IPS-NIHi7 (cell line): ENCODE data around the gene NR0B1.

Experiments used
- DNase-seq: peaks from one replicate; pipeline ENCODE4 v3.0.0; 2012; ENCODE audit warnings: mixed read lengths; ENCODE audit errors: extremely low spot score

NR0B1 gene

GRCh38 chrX:30309139-30309571, at the start of gene NR0B1:
TSS of gene NR0B1 (minus strand) at chrX:30309390. CDS start at chrX:30309363, 27 bp downstream.
- DNase-seq, result peak; percentile 26

GRCh38 chrX:30349946-30350345, 40.8 kb upstream of the NR0B1 start:
- DNase-seq, result no peak

- peak; percentile 56 for DNase-seq
Measured at GRCh38 chrX:30343206-30343605, 34.0 kb upstream of the NR0B1 start.

GRCh38 chrX:30340753-30341152, 31.6 kb upstream of the NR0B1 start:
- no peak for DNase-seq

- DNase-seq, result no peak
Measured at GRCh38 chrX:30327762-30328161, 18.6 kb upstream of the NR0B1 start.

- no peak for DNase-seq
Measured at GRCh38 chrX:30317308-30317707, 8.1 kb upstream of the NR0B1 start.

- no peak for DNase-seq
Measured at GRCh38 chrX:30313322-30313721, 4.1 kb upstream of the NR0B1 start.

- no peak for DNase-seq
Measured at GRCh38 chrX:30312858-30313257, 3.7 kb upstream of the NR0B1 start.

GRCh38 chrX:30310429-30311206, 1.4 kb upstream of the NR0B1 start:
- no peak for DNase-seq

GRCh38 chrX:30308263-30309138, 689 bp downstream of the NR0B1 start:
- peak; percentile 35 for DNase-seq

GRCh38 chrX:30307466-30307865, 1.7 kb downstream of the NR0B1 start:
- no peak for DNase-seq

- no peak for DNase-seq
Measured at GRCh38 chrX:30304866-30305265, 4.3 kb downstream of the NR0B1 start.

- DNase-seq, result peak; percentile 7
Measured at GRCh38 chrX:30302956-30303355, 6.2 kb downstream of the NR0B1 start.

- peak; percentile 18 for DNase-seq
Measured at GRCh38 chrX:30301963-30302362, 7.2 kb downstream of the NR0B1 start.

- no peak for DNase-seq
Measured at GRCh38 chrX:30301208-30301607, 8.0 kb downstream of the NR0B1 start.

- no peak for DNase-seq
Measured at GRCh38 chrX:30296408-30297254, 12.6 kb downstream of the NR0B1 start.

- peak; percentile 11 for DNase-seq
Measured at GRCh38 chrX:30283456-30284200, 25.6 kb downstream of the NR0B1 start.

GRCh38 chrX:30282527-30282926, 26.7 kb downstream of the NR0B1 start:
- DNase-seq, result no peak

GRCh38 chrX:30280428-30280827, 28.8 kb downstream of the NR0B1 start:
- no peak for DNase-seq

- no peak for DNase-seq
Measured at GRCh38 chrX:30278365-30278764, 30.8 kb downstream of the NR0B1 start.

GRCh38 chrX:30275498-30275897, 33.7 kb downstream of the NR0B1 start:
- peak; percentile 25 for DNase-seq
